ENCODE data around the gene P2RY8. TPM values are rescaled to one million over a fixed set of nuclear protein-coding genes. Genes with fewer than 3 reads are reported as not detected.
"Not testable (repeated sequence)": the region's sequence is repeated elsewhere in the genome, so short reads cannot be mapped to it uniquely, and the experiment has no call there.

Gene P2RY8
- total RNA-seq, 2 donors from 2014 or later, result 4.0 to 4.2 TPM

DNA sequence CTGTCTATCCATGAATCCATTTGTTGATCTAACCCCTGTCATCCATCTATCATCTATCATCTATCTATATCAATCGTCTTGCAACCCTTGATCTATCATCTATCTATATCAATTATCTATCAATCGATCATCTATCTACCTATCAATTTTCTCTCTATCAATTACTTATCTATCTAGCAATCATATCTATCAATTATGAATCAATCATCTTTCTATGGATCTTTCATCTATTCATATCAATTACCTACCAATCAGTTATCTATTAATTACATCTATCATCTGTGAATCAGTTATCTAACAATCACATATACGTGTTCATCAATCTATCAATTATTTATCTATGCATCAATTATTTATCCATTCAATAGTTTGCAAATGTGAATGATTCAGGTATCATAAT lies 59.8 kb downstream of the P2RY8 start:
- no peaks in the 10 kb centered on the region for H3K36me3 ChIP-seq
- peaks cover 0 to 5% of the 10 kb centered on the region in 2 donors for H3K4me1 ChIP-seq (ENCODE audit: control insufficient read depth in 1 of 2, low read depth in 2 of 2)
- TF ChIP-seq, protein P1, sequence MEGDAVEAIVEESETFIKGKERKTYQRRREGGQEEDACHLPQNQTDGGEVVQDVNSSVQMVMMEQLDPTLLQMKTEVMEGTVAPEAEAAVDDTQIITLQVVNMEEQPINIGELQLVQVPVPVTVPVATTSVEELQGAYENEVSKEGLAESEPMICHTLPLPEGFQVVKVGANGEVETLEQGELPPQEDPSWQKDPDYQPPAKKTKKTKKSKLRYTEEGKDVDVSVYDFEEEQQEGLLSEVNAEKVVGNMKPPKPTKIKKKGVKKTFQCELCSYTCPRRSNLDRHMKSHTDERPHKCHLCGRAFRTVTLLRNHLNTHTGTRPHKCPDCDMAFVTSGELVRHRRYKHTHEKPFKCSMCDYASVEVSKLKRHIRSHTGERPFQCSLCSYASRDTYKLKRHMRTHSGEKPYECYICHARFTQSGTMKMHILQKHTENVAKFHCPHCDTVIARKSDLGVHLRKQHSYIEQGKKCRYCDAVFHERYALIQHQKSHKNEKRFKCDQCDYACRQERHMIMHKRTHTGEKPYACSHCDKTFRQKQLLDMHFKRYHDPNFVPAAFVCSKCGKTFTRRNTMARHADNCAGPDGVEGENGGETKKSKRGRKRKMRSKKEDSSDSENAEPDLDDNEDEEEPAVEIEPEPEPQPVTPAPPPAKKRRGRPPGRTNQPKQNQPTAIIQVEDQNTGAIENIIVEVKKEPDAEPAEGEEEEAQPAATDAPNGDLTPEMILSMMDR (IDR thresholded peaks at IDR 0.05), result no peak
- no peak for DNase-seq (ENCODE audit: low spot score)
- H3K4me3 ChIP-seq, result no peak overlapping the region
- H3K27ac ChIP-seq, result no peak overlapping the region
- no peaks in the 10 kb centered on the region for H3K27me3 ChIP-seq (replicated peaks; ENCODE audit: insufficient read depth)
- no peaks in the 10 kb centered on the region for H3K9me3 ChIP-seq
- no peak for ATAC-seq (ENCODE audit: insufficient number of reproducible peaks, low FRiP score, low read depth)

DNA sequence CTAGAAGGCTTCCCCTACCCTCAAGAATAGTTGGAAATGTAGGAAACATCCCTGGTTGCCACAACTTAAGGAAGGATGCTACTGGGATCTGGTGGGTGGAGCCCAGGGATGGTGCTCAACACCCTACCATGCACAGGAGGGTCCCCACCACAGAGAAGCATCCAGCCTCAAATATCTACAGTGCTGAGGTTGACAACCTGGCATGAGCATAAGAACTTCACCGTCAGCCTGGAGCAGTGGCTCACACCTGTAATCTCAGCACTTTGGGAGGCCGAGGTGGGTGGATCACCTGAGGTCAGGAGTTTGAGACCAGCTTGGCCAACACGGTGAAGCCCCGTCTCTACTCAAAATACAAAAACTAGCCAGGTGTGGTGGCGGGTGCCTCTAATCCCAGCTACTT lies 60.3 kb downstream of the P2RY8 start:
- H3K27ac ChIP-seq, result no peak overlapping the region
- H3K27me3 ChIP-seq (replicated peaks; ENCODE audit: insufficient read depth), result no peaks in the 10 kb centered on the region
- H3K4me3 ChIP-seq, result no peak overlapping the region
- ATAC-seq (ENCODE audit: insufficient number of reproducible peaks, low FRiP score, low read depth) (no peak), DNase-seq (ENCODE audit: low spot score) (no peak)
- no peaks in the 10 kb centered on the region for H3K9me3 ChIP-seq
- TF ChIP-seq, protein P1 (IDR thresholded peaks at IDR 0.05), result no peak
- peaks cover 0 to 3% of the 10 kb centered on the region in 2 donors for H3K4me1 ChIP-seq (ENCODE audit: control insufficient read depth in 1 of 2, low read depth in 2 of 2)
- no peaks in the 10 kb centered on the region for H3K36me3 ChIP-seq

DNA sequence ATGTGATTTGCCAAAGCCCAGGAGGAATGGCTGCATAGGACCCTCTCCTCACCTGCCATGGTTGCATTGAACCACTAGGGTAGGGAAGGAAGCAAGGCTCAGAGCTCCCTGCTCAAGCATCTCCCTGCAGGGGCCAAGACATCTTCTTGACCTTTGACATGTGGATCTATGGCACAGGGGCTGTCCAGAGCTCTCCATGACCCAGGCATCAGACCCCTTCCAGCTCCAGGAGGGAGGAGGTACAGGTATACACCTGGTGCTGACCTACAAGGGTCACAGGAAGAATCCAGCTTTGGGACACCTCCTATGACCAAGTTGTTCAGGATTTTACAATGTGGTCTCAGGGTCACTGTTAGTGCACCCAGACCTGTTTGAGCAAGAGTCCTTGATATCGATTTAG lies 61.1 kb downstream of the P2RY8 start:
- no peaks in the 10 kb centered on the region for H3K4me1 ChIP-seq (ENCODE audit: control insufficient read depth in 1 of 2, low read depth in 2 of 2)
- H3K4me3 ChIP-seq, result no peak overlapping the region
- no peak overlapping the region for H3K27ac ChIP-seq
- ATAC-seq (ENCODE audit: insufficient number of reproducible peaks, low FRiP score, low read depth) (no peak), DNase-seq (ENCODE audit: low spot score) (no peak)
- H3K9me3 ChIP-seq, result no peaks in the 10 kb centered on the region
- TF ChIP-seq, protein P1 (IDR thresholded peaks at IDR 0.05), result no peak
- no peaks in the 10 kb centered on the region for H3K36me3 ChIP-seq
- no peaks in the 10 kb centered on the region for H3K27me3 ChIP-seq (replicated peaks; ENCODE audit: insufficient read depth)

DNA sequence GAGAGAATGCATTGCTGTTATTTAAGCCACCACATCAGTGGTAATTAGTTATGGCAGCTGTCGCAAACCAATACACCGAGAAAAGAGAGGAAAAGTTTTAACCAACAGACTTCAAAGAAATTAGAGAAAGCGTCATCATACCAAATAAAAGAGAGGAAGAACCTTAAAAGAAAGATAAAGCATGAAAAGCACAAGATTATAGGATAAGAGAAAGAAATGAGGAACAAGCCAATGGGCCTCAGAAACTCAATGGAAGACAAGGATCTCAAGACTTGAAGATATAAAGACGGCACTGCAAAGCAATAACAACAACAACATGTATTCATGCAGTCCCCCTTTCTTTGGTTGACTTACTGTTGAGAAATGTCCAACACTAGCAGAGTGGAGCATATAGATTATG lies 61.5 kb downstream of the P2RY8 start:
- Histone ChIP-seq H3K4me3 (no peak overlapping the region), H3K4me1 (ENCODE audit: control insufficient read depth in 1 of 2, low read depth in 2 of 2) (no peaks in the 10 kb centered on the region), H3K36me3 (no peaks in the 10 kb centered on the region), H3K27me3 (replicated peaks; ENCODE audit: insufficient read depth) (no peaks in the 10 kb centered on the region), H3K9me3 (no peaks in the 10 kb centered on the region), H3K27ac (no peak overlapping the region)
- DNase-seq (ENCODE audit: low spot score), result no peak
- ATAC-seq (ENCODE audit: insufficient number of reproducible peaks, low FRiP score, low read depth), result no peak
- TF ChIP-seq, protein P1 (IDR thresholded peaks at IDR 0.05), result no peak

DNA sequence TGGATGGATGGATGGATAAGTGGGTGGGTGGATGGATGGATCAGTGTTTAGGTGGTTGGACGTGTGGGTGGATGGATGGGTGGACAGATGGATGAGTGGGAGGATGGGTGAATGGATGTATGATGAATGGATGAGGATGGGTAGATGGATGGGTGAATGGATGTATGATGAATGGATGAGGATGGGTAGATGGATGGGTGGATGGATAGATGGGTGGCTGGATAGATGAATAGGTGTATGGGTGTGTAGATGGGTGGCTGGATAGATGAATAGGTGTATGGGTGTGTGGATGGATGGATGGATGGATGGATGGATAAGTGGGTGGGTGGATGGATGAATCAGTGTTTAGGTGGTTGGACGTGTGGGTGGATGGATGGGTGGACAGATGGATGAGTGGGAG lies 62.4 kb downstream of the P2RY8 start:
- not testable (repeated sequence) for H3K4me3 ChIP-seq; H3K4me1 ChIP-seq (ENCODE audit: control insufficient read depth in 1 of 2, low read depth in 2 of 2); ATAC-seq (ENCODE audit: insufficient number of reproducible peaks, low FRiP score, low read depth); DNase-seq (ENCODE audit: low spot score); H3K27me3 ChIP-seq (replicated peaks; ENCODE audit: insufficient read depth); H3K36me3 ChIP-seq; H3K27ac ChIP-seq; H3K9me3 ChIP-seq

DNA sequence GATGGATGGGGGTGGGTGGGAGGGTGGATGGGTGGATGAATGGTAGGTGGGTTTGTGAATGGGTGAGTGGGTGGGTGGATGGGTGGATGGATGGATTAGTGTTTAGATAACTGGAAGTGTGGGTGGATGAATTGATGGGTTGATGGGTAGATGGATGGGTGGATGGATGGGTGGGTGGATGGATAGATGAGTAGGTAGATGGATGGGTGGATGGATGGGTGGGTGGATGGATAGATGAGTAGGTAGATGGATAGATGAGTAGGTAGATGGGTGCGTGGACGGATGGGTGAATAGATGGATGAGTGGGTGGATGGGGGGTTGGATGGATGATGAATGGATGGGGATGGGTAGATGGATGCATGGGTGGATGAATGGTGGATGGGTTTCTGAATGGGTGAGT lies 64.0 kb downstream of the P2RY8 start:
- Histone ChIP-seq H3K9me3 (no peaks in the 10 kb centered on the region), H3K4me3 (no peak overlapping the region), H3K4me1 (ENCODE audit: control insufficient read depth in 1 of 2, low read depth in 2 of 2) (no peaks in the 10 kb centered on the region), H3K27me3 (replicated peaks; ENCODE audit: insufficient read depth) (no peaks in the 10 kb centered on the region), H3K27ac (no peak overlapping the region), H3K36me3 (no peaks in the 10 kb centered on the region)
- TF ChIP-seq, protein P1 (IDR thresholded peaks at IDR 0.05), result no peak
- ATAC-seq (ENCODE audit: insufficient number of reproducible peaks, low FRiP score, low read depth) (no peak), DNase-seq (ENCODE audit: low spot score) (no peak)

All from thoracic aorta (tissue), 2 donors.